ENCODE data around the gene SSTR3. TPM values are rescaled to one million over a fixed set of nuclear protein-coding genes. Genes with fewer than 3 reads are reported as not detected.
A peak's percentile ranks its signal among the peaks of the same experiment; 100 is the strongest.
"Not testable (repeated sequence)": the region's sequence is repeated elsewhere in the genome, so short reads cannot be mapped to it uniquely, and the experiment has no call there.

The SSTR3 gene
- total and polyA plus RNA-seq, 2 donors from 2014 or later: 0.13 to 0.56 TPM

- no peak for TF ChIP-seq CTCF (IDR thresholded peaks at IDR 0.05; ENCODE audit: borderline replicate concordance, extremely low read depth, insufficient read depth)
These were observed 22.7 kb upstream of the SSTR3 start for GRCh38 chr22:37234736-37235711.

GRCh38 chr22:37233751-37234631, 21.7 kb upstream of the SSTR3 start:
- FAIRE-seq: no peak
- Histone ChIP-seq H3K9me3 (ENCODE audit: control insufficient read depth in 2 of 3, insufficient read depth in 1 of 3, low read length in 3 of 3) (no peaks in the 10 kb centered on the region), H3K36me3 (ENCODE audit: control insufficient read depth in 2 of 3, insufficient read depth in 3 of 3, low read length in 3 of 3) (no peaks in the 10 kb centered on the region), H3K27ac (ENCODE audit: low read depth in 2 of 2, low read length in 2 of 2) (no peak overlapping the region), H3K27me3 (ENCODE audit: control insufficient read depth, insufficient read depth, low read length) (no peaks in the 10 kb centered on the region), H3K4me1 (ENCODE audit: control insufficient read depth in 2 of 3, insufficient read depth in 2 of 3, low read depth in 1 of 3, low read length in 3 of 3) (no peaks in the 10 kb centered on the region), H3K4me3 (ENCODE audit: low read length in 3 of 3) (no peak overlapping the region), H3K9ac (ENCODE audit: low read length in 3 of 3) (no peak overlapping the region)
- intact Hi-C loops (cut with DNase I): no loop called here
- peak in 2 of 5 donors; percentile 38 to 62 for DNase-seq
- no peak for TF ChIP-seq CTCF (IDR thresholded peaks at IDR 0.05; ENCODE audit: borderline replicate concordance, extremely low read depth, insufficient read depth)

More at GRCh38 chr22:37234736-37235711, 22.7 kb upstream of the SSTR3 start:
- Histone ChIP-seq H3K4me3 (ENCODE audit: low read length in 3 of 3) (no peak overlapping the region), H3K9ac (ENCODE audit: low read length in 3 of 3) (no peak overlapping the region), H3K36me3 (ENCODE audit: control insufficient read depth in 2 of 3, insufficient read depth in 3 of 3, low read length in 3 of 3) (no peaks in the 10 kb centered on the region), H3K27me3 (ENCODE audit: control insufficient read depth, insufficient read depth, low read length) (no peaks in the 10 kb centered on the region), H3K27ac (ENCODE audit: low read depth in 2 of 2, low read length in 2 of 2) (no peak overlapping the region), H3K9me3 (ENCODE audit: control insufficient read depth in 2 of 3, insufficient read depth in 1 of 3, low read length in 3 of 3) (no peaks in the 10 kb centered on the region), H3K4me1 (ENCODE audit: control insufficient read depth in 2 of 3, insufficient read depth in 2 of 3, low read depth in 1 of 3, low read length in 3 of 3) (no peaks in the 10 kb centered on the region)
- peak in 1 of 5 donors; percentile 24 for DNase-seq
- intact Hi-C loops (cut with DNase I): no loop called here
- no peak for FAIRE-seq

DNA sequence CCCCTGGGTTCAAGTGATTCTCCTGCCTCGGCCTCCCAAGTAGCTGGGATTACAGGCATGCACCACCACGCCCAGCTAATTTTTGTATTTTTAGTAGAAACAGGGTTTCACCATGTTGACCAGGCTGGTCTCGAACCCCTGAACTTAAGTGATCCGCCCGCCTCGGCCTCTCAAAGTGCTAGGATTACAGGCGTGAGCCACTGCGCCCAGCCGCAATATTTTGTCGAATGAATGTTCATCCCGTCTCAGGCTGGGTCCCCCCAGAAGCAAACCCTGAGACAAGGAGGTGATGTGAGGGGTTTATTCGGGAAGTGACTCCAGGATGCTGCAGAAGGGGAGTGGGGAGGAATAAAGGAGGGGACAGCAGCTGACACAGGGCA, 21.1 kb upstream of the SSTR3 start:
- H3K27ac ChIP-seq (ENCODE audit: low read depth in 2 of 2, low read length in 2 of 2); intact Hi-C loops (cut with DNase I); H3K4me1 ChIP-seq (ENCODE audit: control insufficient read depth in 2 of 3, insufficient read depth in 2 of 3, low read depth in 1 of 3, low read length in 3 of 3); H3K9ac ChIP-seq (ENCODE audit: low read length in 3 of 3); H3K9me3 ChIP-seq (ENCODE audit: control insufficient read depth in 2 of 3, insufficient read depth in 1 of 3, low read length in 3 of 3); FAIRE-seq; H3K36me3 ChIP-seq (ENCODE audit: control insufficient read depth in 2 of 3, insufficient read depth in 3 of 3, low read length in 3 of 3); H3K27me3 ChIP-seq (ENCODE audit: control insufficient read depth, insufficient read depth, low read length); H3K4me3 ChIP-seq (ENCODE audit: low read length in 3 of 3): not testable (repeated sequence)
- DNase-seq: peak in 1 of 5 donors; percentile 20

Measured in kidney (tissue), 14 donors.